CD4-positive, alpha-beta T cell (primary cell): ENCODE results near the gene IDUA. TPM values are rescaled to one million over a fixed set of nuclear protein-coding genes. Genes with fewer than 3 reads are reported as not detected.
A peak's percentile ranks its signal among the peaks of the same experiment; 100 is the strongest.

Experiments
- ATAC-seq: fragments of 200-7000 bp; cut with Tn5 transposase; one replicate; pipeline ENCODE4 v1.10.0; 2022; ENCODE audit warnings: mild to moderate bottlenecking; ENCODE audit not compliant: poor library complexity
- CTCF ChIA-PET: fragments of 350-600 bp; sonication (Branson Sonifier 250); formaldehyde crosslinking; loops from one replicate; lab custom pipeline; 2021; ENCODE audit warnings: antibody characterized with exemption, inconsistent platforms; lab: Charles Lee
- POLR2A ChIA-PET: fragments of 350-600 bp; sonication (Branson Sonifier 250); formaldehyde crosslinking; loops from one replicate; lab custom pipeline; 2021; ENCODE audit warnings: antibody characterized with exemption, inconsistent platforms; lab: Charles Lee
- DNase-seq, 14 experiments: peaks; one replicate each; pipeline ENCODE4 v3.0.0-alpha.2; 2013 to 2020; ENCODE audit warnings: mixed read lengths in 2 of 14
- H3K27ac ChIP-seq, 2 donors: one replicate each; pipeline versions ENCODE4 v1.5.1 to v1.7.0; 2013; ENCODE audit warnings: low read length in 2 of 2, low read depth in 1 of 2, mild to moderate bottlenecking in 1 of 2
- H3K27me3 ChIP-seq, 2 experiments: 1 replicate in 1 of 2; 2 replicates in 1 of 2; pipeline versions ENCODE4 v1.6.1 to v1.7.0; 2013; ENCODE audit warnings: low read length in 2 of 2, control low read depth in 1 of 2, mild to moderate bottlenecking in 1 of 2, moderate library complexity in 1 of 2; ENCODE audit not compliant: insufficient read depth in 2 of 2, control insufficient read depth in 1 of 2
- H3K36me3 ChIP-seq: one replicate; pipeline ENCODE4 v1.6.1; 2013; ENCODE audit warnings: low read length, control low read depth; ENCODE audit not compliant: insufficient read depth
- H3K4me1 ChIP-seq: one replicate; pipeline ENCODE4 v1.6.1; 2013; ENCODE audit warnings: low read length, control low read depth; ENCODE audit not compliant: insufficient read depth
- H3K4me3 ChIP-seq: one replicate; pipeline ENCODE4 v1.5.1; 2013; ENCODE audit warnings: mild to moderate bottlenecking, low read length, moderate library complexity
- H3K9me3 ChIP-seq, 2 experiments: 1 replicate in 1 of 2; 2 replicates in 1 of 2; pipeline versions ENCODE4 v1.6.1 to v1.7.0; 2013; ENCODE audit warnings: low read length in 2 of 2, mild to moderate bottlenecking in 2 of 2, control low read depth in 1 of 2, moderate library complexity in 1 of 2; ENCODE audit not compliant: control insufficient read depth in 1 of 2, insufficient read depth in 1 of 2
- H3K27ac Mint-ChIP-seq: one replicate; pipeline ENCODE4 v1.8.0; 2020; ENCODE audit warnings: mixed read lengths
- H3K27me3 Mint-ChIP-seq: one replicate; pipeline ENCODE4 v1.8.0; 2021; ENCODE audit warnings: mixed read lengths
- H3K36me3 Mint-ChIP-seq: one replicate; pipeline ENCODE4 v1.8.0; 2021; ENCODE audit warnings: low read depth, mixed read lengths
- H3K4me1 Mint-ChIP-seq: one replicate; pipeline ENCODE4 v1.8.0; 2021; ENCODE audit warnings: low read depth, mixed read lengths
- H3K4me3 Mint-ChIP-seq: one replicate; pipeline ENCODE4 v1.8.0; 2020; ENCODE audit warnings: mild to moderate bottlenecking, mixed read lengths
- H3K9me3 Mint-ChIP-seq: one replicate; pipeline ENCODE4 v1.8.0; 2020; ENCODE audit warnings: mixed read lengths
- intact Hi-C, 2 experiments: fragments of 100-400 bp; cut with DNase I in 1 of 2; cut with micrococcal nuclease in 1 of 2; formaldehyde crosslinking; loops; one replicate each; pipeline versions ENCODE4 v1.15.1 to v1.9.0; 2023 to 2025; cut with DNase I, micrococcal nuclease
- total RNA-seq, 174 experiments: library from RNA in 2 of 174; stranded (reverse) in 2 of 174; gene quantifications; one replicate each; pipeline ENCODE4 v1.2.3 and lab custom pipeline; 2021 to 2026
- TF ChIP-seq, protein P1 (sequence below): fragments of 200-600 bp; IDR thresholded peaks from one replicate; pipeline ENCODE4 v1.8.0; 2022; ENCODE audit warnings: antibody characterized with exemption, mild to moderate bottlenecking

Gene IDUA
- total RNA-seq, 2 experiments from 2014 or later: 70.2 to 77.8 TPM

DNA sequence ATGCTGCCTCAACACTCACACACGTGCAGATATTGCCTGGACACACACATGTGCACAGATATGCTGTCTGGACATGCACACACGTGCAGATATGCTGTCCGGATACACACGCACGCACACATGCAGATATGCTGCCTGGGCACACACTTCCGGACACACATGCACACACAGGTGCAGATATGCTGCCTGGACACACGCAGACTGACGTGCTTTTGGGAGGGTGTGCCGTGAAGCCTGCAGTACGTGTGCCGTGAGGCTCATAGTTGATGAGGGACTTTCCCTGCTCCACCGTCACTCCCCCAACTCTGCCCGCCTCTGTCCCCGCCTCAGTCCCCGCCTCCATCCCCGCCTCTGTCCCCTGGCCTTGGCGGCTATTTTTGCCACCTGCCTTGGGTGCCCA lies 39.3 kb downstream of the IDUA start:
- Histone ChIP-seq H3K27me3 (peaks cover 0 to 2% of the 10 kb centered on the region in 2 experiments), H3K4me1 (peaks cover 8% of the 10 kb centered on the region), H3K4me3 (no peak overlapping the region), H3K9me3 (peaks cover 0 to 8% of the 10 kb centered on the region in 2 experiments), H3K36me3 (peaks cover 4% of the 10 kb centered on the region), H3K27ac (no peak overlapping the region)
- Mint-ChIP-seq H3K27me3 (no peaks in the 10 kb centered on the region), H3K4me3 (no peak overlapping the region), H3K4me1 (peaks cover 12% of the 10 kb centered on the region), H3K36me3 (peaks cover 10% of the 10 kb centered on the region), H3K27ac (no peak overlapping the region), H3K9me3 (no peaks in the 10 kb centered on the region)
- ChIA-PET CTCF (no interaction called here), POLR2A (no interaction called here)
- DNase-seq (peak in 9 of 14 experiments; percentile 7 to 73 (median 31)), ATAC-seq (peak; percentile 79)
- intact Hi-C loops: no loop called here
- TF ChIP-seq, protein P1, sequence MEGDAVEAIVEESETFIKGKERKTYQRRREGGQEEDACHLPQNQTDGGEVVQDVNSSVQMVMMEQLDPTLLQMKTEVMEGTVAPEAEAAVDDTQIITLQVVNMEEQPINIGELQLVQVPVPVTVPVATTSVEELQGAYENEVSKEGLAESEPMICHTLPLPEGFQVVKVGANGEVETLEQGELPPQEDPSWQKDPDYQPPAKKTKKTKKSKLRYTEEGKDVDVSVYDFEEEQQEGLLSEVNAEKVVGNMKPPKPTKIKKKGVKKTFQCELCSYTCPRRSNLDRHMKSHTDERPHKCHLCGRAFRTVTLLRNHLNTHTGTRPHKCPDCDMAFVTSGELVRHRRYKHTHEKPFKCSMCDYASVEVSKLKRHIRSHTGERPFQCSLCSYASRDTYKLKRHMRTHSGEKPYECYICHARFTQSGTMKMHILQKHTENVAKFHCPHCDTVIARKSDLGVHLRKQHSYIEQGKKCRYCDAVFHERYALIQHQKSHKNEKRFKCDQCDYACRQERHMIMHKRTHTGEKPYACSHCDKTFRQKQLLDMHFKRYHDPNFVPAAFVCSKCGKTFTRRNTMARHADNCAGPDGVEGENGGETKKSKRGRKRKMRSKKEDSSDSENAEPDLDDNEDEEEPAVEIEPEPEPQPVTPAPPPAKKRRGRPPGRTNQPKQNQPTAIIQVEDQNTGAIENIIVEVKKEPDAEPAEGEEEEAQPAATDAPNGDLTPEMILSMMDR: no peak

DNA sequence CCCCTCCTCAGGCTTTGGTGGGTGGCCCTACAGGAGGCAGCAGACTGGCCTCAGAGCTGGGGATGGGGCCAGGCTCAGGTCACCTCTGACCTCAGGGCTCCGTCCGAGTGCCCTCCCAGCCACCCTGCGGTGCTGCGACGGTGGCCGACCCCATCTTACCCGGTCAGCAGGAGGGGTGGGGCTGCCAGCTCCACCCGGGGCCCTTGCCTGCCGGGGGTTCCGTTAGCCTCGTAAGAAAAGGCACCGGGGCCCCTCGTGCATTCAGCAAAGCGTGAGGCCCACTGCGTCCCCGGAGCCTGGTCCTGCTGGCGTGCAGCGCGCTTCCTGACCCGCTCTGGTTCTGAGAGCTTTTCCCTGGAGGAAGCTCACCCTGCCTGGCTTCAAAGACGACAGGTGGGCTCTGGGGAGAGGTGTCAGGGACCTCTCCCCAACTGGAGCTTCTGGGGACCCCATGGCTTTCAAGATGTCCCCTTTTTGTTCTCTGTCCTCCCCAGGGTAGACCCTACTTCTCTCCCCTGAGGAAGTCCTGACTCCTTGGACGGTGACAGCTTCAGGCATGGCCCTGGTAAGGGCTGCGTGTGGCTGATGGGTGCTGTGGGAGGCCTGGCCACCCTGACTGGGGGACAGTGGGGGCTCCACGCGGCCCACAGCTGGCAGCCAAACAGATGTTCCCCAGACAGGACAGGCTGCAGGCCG lies 40.5 kb downstream of the IDUA start:
- H3K4me3 ChIP-seq: no peak overlapping the region
- H3K27ac ChIP-seq: no peak overlapping the region
- Mint-ChIP-seq H3K27me3 (no peaks in the 10 kb centered on the region), H3K27ac (no peak overlapping the region), H3K4me1 (peaks cover 12% of the 10 kb centered on the region), H3K4me3 (no peak overlapping the region), H3K9me3 (no peaks in the 10 kb centered on the region), H3K36me3 (peaks cover 10% of the 10 kb centered on the region)
- H3K27me3 ChIP-seq: peaks cover 2% of the 10 kb centered on the region in 2 experiments
- CTCF ChIA-PET: no interaction called here
- peaks cover 0 to 9% of the 10 kb centered on the region in 2 experiments for H3K9me3 ChIP-seq
- H3K4me1 ChIP-seq: peaks cover 8% of the 10 kb centered on the region
- POLR2A ChIA-PET: no interaction called here
- TF ChIP-seq, protein P1: no peak
- intact Hi-C loops: no loop called here
- peaks cover 4% of the 10 kb centered on the region for H3K36me3 ChIP-seq
- DNase-seq: no peak
- ATAC-seq: no peak

DNA sequence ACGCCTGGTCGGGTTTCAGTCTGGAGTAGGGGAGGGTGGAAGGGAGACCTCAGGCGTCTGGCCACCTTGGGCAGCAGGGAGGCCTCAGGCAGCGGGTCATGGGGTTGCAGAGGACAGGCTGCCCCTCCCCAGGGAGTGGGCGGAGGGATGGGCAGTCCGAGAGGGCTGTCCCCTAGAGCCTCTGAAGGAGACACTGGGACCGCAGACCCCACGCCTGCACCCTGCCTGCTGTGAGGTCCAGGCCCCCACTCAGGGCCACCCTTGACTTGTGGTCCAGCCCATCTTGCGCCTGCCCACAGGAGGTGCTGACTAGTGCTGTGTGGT lies 41.0 kb downstream of the IDUA start:
- H3K4me1 ChIP-seq: peaks cover 8% of the 10 kb centered on the region
- H3K27me3 Mint-ChIP-seq: no peaks in the 10 kb centered on the region
- H3K9me3 ChIP-seq: peaks cover 0 to 14% of the 10 kb centered on the region in 2 experiments
- ATAC-seq (no peak), DNase-seq (no peak)
- ChIA-PET POLR2A (no interaction called here), CTCF (no interaction called here)
- intact Hi-C loops: no loop called here
- TF ChIP-seq, protein P1: no peak
- no peaks in the 10 kb centered on the region for H3K9me3 Mint-ChIP-seq
- H3K4me3 ChIP-seq: no peak overlapping the region
- H3K36me3 Mint-ChIP-seq: peaks cover 10% of the 10 kb centered on the region
- H3K4me3 Mint-ChIP-seq: no peak overlapping the region
- no peak overlapping the region for H3K27ac ChIP-seq
- H3K36me3 ChIP-seq: peaks cover 4% of the 10 kb centered on the region
- H3K27ac Mint-ChIP-seq: no peak overlapping the region
- peaks cover 2% of the 10 kb centered on the region in 2 experiments for H3K27me3 ChIP-seq
- peaks cover 12% of the 10 kb centered on the region for H3K4me1 Mint-ChIP-seq
